ENCODE results near the gene KSR1.

GRCh38 chr17:27457731-27458523 is 1.7 kb downstream of the KSR1 start:
- TF ChIP-seq EP300 (IDR thresholded peaks at IDR 0.05) (no peak), CTCF (IDR thresholded peaks at IDR 0.05) (no peak), POLR2A (IDR thresholded peaks at IDR 0.05) (no peak), POLR2AphosphoS5 (IDR thresholded peaks at IDR 0.05) (no peak)
